Activated T-cell treated with anti-CD3 and anti-CD28 coated beads for 4 hours (primary cell): ENCODE data around the gene GET4.
A peak's percentile ranks its signal among the peaks of the same experiment; 100 is the strongest.
"Not testable (repeated sequence)": the region's sequence is repeated elsewhere in the genome, so short reads cannot be mapped to it uniquely, and the experiment has no call there.

Source experiments
- DNase-seq: peaks from one replicate; pipeline ENCODE4 v3.0.0-alpha.2; 2020

GET4 gene

GRCh38 chr7:872685-873084, 3.7 kb upstream of the GET4 start:
- not testable (repeated sequence) for DNase-seq

DNA sequence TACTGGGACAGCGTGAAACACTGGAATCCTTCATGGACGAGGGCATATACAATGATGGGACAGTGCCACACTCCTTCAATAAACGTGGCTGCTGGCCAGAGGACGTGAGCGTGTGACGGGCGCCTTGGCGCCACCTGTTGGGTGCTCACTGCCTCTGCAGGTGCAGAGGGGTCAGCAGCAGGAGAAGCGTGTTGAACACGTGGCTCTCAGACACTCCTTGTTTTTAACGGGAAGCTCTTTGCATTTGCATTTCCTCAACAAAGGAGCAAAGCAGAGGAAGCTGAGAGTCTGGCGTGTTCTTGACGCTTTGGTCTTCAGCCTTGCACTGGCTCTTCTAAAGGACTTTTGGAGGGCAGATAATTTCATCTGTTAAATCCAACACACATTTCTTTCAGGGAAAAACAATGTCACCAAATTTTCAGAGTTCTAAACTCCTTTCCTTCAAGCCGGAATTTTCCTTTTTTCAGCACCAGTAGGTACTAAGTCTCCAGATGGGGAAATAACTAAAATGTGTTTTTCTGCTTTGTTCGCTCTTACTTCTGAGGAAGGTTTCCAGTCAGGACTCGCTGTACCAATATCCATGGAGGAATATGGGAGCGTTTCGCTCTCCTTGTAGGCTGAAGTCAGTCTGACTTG, 2.9 kb upstream of the GET4 start:
- DNase-seq, result peak; percentile 43

GRCh38 chr7:874031-874749, 2.2 kb upstream of the GET4 start:
- no peak for DNase-seq

DNA sequence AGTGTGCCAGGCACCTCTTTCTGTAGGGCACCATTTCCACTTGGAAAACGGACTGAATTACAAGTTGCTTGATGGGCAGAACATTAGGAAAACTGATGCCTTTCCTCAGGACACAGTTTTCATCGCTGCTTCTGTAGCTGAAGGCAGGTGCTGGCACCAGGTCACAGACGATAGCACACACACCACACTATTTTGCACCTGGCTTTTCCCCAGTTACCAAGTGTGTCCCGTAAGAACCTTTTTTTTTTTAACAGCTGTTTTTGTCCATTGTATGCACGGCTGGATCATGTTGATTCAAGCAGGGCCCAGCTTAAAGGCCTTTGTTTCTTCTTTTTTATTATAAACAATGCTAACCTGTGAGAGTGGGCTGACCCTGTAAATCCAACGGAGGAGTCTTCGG, 1.3 kb upstream of the GET4 start:
- DNase-seq, result no peak

DNA sequence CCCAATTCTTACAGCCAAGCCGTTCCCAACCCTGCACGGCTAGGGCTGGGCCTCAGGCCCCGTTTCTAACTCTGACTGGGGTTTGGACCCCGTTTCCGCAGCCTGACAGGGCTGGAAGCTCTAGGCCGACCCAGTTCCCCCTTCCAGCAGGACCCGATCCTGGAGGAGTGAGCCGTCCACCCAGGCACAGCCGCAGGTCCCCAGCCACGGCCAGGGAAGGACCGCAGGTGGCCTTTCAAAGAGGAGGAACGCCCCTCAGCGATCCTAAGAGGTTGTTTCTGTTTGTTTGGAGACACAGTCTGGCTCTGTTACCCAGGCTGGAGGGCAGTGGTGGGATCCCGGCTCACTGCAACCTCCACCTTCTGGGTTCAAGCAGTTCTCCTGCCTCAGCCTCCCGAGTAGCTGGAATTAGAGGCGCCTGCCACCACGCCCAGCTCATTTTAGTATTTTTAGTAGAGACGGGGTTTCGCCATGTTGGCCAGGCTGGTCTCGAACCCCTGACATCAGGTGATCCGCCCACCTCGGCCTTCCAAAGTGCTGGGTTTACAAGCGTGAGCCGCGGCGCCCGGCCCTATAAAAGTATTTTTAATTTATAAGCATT, 778 bp upstream of the GET4 start:
- DNase-seq, result no peak

GRCh38 chr7:876972-877311, 588 bp downstream of the GET4 start:
- no peak for DNase-seq

DNA sequence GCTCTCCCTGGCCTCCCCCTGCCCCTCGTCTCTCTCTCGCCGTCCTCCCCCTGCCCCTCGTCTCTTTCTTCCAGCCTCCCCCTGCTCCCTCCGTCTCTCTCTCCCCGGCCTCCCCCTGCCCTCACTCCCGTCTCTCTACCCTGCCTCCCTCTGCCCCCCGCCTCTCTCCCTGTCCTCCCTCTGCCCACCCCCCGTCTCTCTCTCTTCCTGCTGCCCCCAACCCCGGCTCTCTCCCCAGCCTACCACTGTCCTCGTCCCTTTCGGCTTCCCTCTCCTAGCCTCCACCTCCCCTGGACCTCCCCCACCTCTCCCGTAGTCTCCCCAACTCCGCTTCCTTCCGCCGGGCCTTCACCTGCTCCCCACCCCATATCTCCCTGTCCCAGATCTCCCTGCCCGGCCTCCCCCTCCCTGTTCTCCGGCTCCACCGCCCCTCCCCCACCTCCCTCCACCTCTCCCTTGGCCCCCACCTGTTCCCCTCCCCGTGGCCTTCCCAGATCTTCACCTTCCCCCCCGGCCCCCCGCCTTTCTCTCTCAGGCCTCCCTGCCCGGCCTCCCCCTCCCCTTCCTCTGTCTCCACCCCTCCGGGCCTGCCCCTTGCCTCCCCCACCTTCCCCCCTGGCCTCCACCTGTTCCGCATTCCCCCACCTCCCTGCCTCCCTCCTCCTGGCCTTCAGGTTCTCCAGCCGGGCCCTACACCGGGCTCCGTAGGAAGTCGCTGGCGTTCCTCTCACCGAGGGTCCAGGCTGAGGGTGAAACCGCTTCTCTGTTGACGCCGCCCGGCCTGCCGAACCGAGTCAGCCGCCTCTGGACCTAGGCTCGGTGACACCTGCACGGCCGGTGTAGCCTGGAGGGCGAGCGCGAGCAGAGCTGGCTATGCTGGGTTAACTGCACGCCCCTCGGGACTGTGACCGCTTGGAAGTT, 1.2 kb downstream of the GET4 start:
- DNase-seq, result no peak

DNA sequence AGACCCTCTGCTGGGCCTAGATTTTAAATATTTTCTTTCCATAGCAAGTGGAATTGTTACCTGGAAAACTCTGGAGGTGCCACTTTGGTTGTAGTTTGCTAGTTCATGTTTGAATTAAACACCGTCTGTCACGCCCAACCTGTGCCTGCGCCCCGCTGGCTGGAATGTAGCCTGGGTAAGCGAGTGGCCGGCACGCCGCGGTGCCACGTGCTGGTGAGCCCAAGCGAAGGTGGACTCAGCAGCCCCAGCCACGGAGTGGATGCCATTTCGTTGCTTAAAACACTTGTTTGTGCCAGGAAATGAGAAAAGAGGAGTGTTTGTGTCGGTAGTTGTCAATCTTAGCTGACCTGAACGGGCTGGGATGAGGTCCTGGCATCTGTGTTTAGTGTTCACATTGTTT, 2.7 kb downstream of the GET4 start:
- DNase-seq, result no peak

- DNase-seq, result no peak
Observed at GRCh38 chr7:879706-880105, 3.4 kb downstream of the GET4 start.

GRCh38 chr7:880450-880849, 4.1 kb downstream of the GET4 start:
- DNase-seq, result no peak

DNA sequence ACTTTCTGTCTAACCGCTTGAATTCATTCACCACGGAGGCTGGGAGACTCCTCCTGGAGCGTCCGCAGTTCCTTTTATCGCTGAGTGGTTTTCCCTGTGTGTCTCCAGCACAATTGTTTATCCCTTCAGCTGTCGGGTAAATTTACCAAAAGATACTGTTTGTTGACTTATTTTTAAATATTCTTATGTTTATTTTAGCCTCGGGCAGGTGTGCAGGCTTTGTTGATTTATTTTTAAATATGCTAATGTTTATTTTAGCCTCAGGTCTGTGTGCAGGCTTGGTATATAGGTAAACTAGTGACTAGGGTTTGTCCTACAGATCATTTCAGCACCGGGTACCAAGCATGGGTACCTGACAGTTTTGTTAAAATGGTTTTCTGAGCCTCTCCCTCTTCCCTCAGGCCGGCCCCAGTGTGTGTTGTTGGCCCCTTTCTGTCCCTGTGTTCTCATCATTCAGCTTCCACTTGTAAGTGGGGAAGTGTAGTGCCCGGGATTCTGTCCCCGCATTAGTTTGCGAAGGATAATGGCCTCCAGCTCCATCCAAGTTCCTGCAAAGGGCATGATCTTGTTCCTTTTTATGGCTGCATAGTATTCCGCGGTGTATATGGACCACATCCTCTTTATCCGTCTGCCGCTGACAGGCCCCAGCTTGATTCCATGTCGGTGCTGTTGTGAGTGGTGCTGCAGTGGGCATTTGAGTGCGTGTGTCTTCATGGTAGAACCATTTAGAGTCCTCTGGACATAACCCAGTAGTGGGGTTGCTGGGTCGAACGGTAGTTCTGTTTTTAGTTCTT, 5.3 kb downstream of the GET4 start:
- no peak for DNase-seq

DNA sequence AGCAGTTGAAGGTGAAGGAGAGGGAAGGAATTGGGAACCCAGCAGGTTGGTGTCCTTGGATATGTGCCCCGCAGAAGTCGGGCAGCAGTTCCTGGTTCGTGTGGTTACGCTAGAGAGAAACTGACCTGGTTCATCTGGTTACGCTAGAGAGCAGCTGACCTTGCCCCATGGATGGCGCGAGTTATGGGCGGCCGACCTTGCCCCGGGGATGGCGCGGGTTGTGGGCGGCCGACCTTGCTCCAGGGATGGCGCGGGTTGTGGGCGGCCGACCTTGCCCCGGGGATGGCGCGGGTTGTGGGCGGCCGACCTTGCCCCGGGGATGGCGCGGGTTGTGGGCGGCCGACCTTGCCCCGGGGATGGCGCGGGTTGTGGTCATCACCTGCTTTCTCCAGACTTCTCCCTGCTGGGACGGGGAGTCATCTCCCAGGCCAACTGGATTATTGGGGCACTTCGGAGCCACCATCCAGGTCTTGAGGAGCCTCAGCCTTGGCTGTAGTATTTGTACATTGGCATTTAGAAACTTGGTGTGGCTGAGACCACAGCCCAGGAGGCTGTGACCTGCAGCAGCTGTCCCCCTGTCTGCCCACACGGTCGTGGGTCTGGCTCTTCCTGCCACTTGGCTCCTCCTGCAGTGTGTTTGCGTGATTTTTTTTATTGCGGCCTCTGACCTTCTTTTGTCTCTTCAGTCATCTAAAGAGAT, 6.1 kb downstream of the GET4 start:
- no peak for DNase-seq

DNA sequence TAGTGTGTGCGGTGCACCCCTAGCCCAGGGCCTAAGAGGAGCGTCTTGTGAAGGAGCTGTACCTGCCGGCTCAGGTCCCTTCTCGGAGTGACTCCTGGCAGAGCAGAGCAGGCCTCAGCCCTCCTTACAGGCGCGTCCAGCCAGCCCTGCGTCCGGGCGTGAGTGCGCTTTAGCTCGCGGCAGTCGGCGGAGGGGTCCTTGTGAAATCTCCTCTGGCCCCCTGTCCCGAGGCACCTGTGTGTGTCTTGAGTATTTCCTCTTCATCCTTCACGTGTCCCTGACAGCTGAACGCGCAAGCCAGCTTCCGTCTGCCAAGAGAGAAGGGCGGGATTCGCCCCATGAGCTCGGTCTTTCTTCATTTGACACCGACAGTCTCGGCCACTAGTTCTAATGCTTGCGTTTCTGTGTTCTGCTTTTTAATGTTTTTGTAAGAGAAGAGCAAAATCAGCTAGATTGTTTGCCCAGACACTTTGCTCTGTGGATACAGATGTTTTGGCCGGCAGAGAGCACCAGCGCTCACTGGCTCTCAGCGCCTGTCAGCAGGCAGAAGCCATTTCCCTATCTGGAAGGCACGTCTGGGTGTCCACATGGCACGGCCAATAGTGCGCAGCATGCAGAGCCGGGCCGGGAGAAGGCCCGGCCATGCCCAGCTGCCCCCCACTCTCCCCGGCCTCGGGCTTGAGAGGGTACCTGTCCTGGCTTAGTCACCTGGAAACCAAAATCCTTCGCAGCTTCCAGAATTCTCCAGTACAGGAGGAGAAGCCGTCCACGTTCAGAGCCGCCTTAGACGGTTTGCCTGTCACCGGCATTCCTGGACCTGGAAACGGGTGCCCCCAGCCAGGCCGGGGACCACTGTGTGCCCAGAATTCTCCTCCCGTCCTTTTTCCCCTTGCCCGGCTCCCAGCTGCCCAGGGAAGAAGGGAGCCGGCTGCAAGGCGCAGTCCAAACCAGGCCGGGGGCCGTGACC, 7.0 kb downstream of the GET4 start:
- DNase-seq, result no peak

- DNase-seq, result no peak
Observed at GRCh38 chr7:884191-885003, 8.0 kb downstream of the GET4 start.

GRCh38 chr7:885261-885892, 9.0 kb downstream of the GET4 start:
- DNase-seq, result no peak

DNA sequence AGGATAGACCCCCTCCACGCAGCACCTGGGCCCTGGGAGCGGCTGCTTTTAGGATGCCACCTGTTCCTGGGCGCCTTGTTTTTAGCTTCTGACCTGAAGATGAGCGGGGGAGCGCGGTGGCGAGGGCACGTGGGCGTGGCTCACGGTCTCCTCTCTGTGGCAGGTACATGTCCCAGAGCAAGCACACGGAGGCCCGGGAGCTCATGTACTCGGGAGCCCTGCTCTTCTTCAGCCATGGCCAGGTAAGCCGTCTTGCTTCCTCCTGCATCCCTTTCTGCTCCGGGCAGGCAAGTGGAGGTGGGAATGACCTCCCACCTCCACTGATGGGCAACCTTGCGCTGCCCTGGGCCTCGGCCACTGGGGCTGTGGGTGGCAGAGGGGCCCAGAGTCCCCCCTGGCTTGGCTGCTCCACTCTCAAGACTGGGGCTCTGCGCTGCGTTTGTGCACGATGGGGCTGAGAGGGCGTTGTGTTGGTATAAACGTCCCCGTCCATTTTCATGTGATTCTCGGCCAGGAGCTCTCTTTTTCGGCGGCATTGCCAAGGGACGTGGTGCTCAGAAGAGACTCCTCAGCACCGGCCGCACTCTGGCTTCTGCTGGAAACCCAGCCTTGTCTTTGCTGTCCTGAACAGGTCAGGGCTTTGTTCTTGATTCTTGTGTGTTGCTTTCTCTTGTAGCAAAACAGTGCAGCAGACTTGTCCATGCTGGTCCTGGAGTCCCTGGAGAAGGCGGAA, 9.7 kb downstream of the GET4 start:
- no peak for DNase-seq

GRCh38 chr7:886626-887487, 10.5 kb downstream of the GET4 start:
- no peak for DNase-seq

GRCh38 chr7:887488-887820, 11.1 kb downstream of the GET4 start:
- DNase-seq, result no peak
